Heart left ventricle (tissue), 16 donors: ENCODE data around the gene CASP8. TPM values are rescaled to one million over a fixed set of nuclear protein-coding genes. Genes with fewer than 3 reads are reported as not detected.

Source experiments
- ATAC-seq, 4 donors: fragments of 200-7000 bp; cut with Tn5 transposase; one replicate each; pipeline ENCODE4 v1.9.1; 2020 to 2022; ENCODE audit warnings: moderate library complexity in 4 of 4, mild to moderate bottlenecking in 3 of 4, moderate number of reproducible peaks in 1 of 4
- DNase-seq, 5 donors: peaks; one replicate each; pipeline ENCODE4 v3.0.0-alpha.2; 2020
- H3K27ac ChIP-seq, 12 donors: fragments of 200-600 bp; sonication (generic) in 4 of 12; one replicate each; pipeline versions ENCODE4 v1.5.0 to v1.8.0; 2016 to 2022; ENCODE audit warnings: mild to moderate bottlenecking in 2 of 12
- H3K27me3 ChIP-seq, 9 donors: fragments of 200-600 bp; sonication (generic) in 2 of 9; one replicate each; pipeline versions ENCODE4 v1.5.1 to v1.8.0; 2016 to 2022; ENCODE audit warnings: mild to moderate bottlenecking in 3 of 9
- H3K36me3 ChIP-seq, 9 donors: fragments of 200-600 bp; sonication (generic) in 2 of 9; one replicate each; pipeline versions ENCODE4 v1.5.0 to v1.8.0; 2018 to 2022; ENCODE audit warnings: mild to moderate bottlenecking in 2 of 9
- H3K4me1 ChIP-seq, 12 donors: fragments of 200-600 bp; sonication (generic) in 4 of 12; one replicate each; pipeline versions ENCODE4 v1.5.0 to v1.8.0; 2016 to 2022; ENCODE audit warnings: mild to moderate bottlenecking in 3 of 12
- H3K4me3 ChIP-seq, 12 donors: fragments of 200-600 bp; sonication (generic) in 4 of 12; one replicate each; pipeline versions ENCODE4 v1.5.0 to v1.8.0; 2017 to 2022; ENCODE audit warnings: mild to moderate bottlenecking in 9 of 12, moderate library complexity in 4 of 12
- H3K9me3 ChIP-seq, 12 donors: fragments of 200-600 bp; sonication (generic) in 4 of 12; one replicate each; pipeline versions ENCODE4 v1.5.0 to v1.8.0; 2016 to 2022; ENCODE audit warnings: mild to moderate bottlenecking in 1 of 12
- CTCF ChIP-seq, 12 donors: fragments of 200-600 bp; sonication (generic) in 4 of 12; IDR thresholded peaks; one replicate each; pipeline versions ENCODE4 v1.5.0 to v1.8.0; 2018 to 2022; ENCODE audit warnings: antibody characterized with exemption in 12 of 12, mild to moderate bottlenecking in 5 of 12
- POLR2A ChIP-seq, 2 donors: fragments of 450-650 bp; IDR thresholded peaks; one replicate each; pipeline ENCODE4 v1.6.1; 2017; ENCODE audit warnings: antibody characterized with exemption in 2 of 2, mild to moderate bottlenecking in 2 of 2, moderate library complexity in 2 of 2
- WGBS, 4 donors: extraction: QIAGEN DNeasy Blood & Tissue Kit in 2 of 4; methylation state at CpG; one replicate each; pipeline versions ENCODE4 v1.1.5 to v1.1.7; 2013 to 2018; 5-methylcytosine and 5-hydroxymethylcytosine counted together
- intact Hi-C, 10 donors: fragments of 100-400 bp; cut with DNase I; formaldehyde crosslinking; loops; one replicate each; pipeline versions ENCODE4 v1.11.1 to v1.14.2; 2022
- polyA plus RNA-seq, 2 donors: library from polyadenylated mRNA; stranded (reverse); fragments of 200-250 nt; gene quantifications; one replicate each; pipeline ENCODE4 v1.2.3, GENCODE V29; 2013
- total RNA-seq, 9 donors: library from RNA; depleted of rRNA in 2 of 9; stranded (reverse); fragments of >200 nt in 2 of 9; fragmentation: NEBNext Ultra II Directional in 3 of 9; extraction: Animal tissue kit (Norgen Biotek cat#: 25700) in 3 of 9; gene quantifications; one replicate each; pipeline versions ENCODE4 v1.1.0 to v1.2.4, GENCODE V29; 2016 to 2023
- donor health status: ischemic (EF 13 %, LVEDD 7.1; RV severe dilation, severe dysfunction).
- donor health status: healthy with polysubstance abuse.
- donor health status: DM: no; HTN: yes; CAD: no.
- donor health status: DM: no; HTN: no; CAD: no.
- donor health status: ischemic (EF 25% LVEDD 6.9; RV normal size, moderate dysfunction).
- donor health status: ischemic (EF 25% LVEDD 5.7; RV mildly dilated, moderate dysfunction).
- donor health status: healthy.
- donor health status: DM: yes; HTN: yes; CAD: no.
- donor health status: ischemic (EF 35%, LVEDD 5.7; RV mildly dilated, moderate dysfunction).
- donor health status: nonischemic (EF 11% LVEDD 7.7; RV severe dilation, severe dysfunction).
- donor health status: DM: yes; HTN: yes; CAD: no.
- donor health status: PGD.
- donor health status: ischemic (EF 29% LVEDD 5.4; RV normal size, mild dysfunction).
- donor health status: nonischemic (EF 23%, LVEDD 6.1; RV moderate dilation, normal function).

Gene CASP8
- total and polyA plus RNA-seq, 11 donors = 1.8 to 15.7 (median 2.9) TPM

- no peak for TF ChIP-seq CTCF (IDR thresholded peaks at IDR 0.05)
- TF ChIP-seq POLR2A (IDR thresholded peaks at IDR 0.05) = no peak
- intact Hi-C loops = loop anchor here in 1 of 10 donors (5.0 kb wide), 1 partner anchor 32 kb away; no protein-coding TSS in a partner anchor
- Histone ChIP-seq H3K4me3 (no peak overlapping the region), H3K27ac (peak overlapping the region in 9 of 12 donors; percentile 23 to 84 (median 37)), H3K27me3 (no peaks in the 10 kb centered on the region), H3K4me1 (peaks cover 2 to 37% (median 24%) of the 10 kb centered on the region in 12 donors), H3K36me3 (peaks cover 0 to 33% (median 19%) of the 10 kb centered on the region in 9 donors), H3K9me3 (no peaks in the 10 kb centered on the region)
- 75 to 84% (median 78%) methylated on average over 5 of the region's 5 CpGs for WGBS, 4 donors
- ATAC-seq (peak in 3 of 4 donors; percentile 25 to 41 (median 34)), DNase-seq (no peak)
Measured at GRCh38 chr2:201219328-201220096, 40.8 kb upstream of the CASP8 start.

DNA sequence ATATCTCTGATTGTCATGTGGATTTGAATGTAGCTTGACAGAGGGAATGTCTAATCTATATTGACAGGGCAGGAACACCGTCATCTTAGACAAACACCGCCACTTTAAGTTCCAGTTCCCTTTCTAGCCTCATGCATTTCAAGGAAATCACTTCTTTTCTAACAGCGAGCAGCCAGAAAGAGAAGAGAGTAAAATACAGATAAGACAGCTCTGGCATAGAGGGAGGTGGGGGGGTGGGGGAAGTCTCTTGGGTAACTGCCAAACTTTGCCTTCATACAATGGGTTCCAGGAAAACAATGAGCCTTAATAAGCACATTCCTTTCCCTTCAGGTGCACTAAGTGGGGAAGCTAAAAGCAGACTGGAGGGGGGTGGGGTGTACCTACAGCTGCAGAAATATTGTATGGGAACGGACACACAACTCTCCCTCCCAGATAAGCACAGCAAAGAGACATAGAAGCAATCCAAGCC is 40.2 kb upstream of the CASP8 start:
- TF ChIP-seq CTCF (IDR thresholded peaks at IDR 0.05) = no peak
- no peak for TF ChIP-seq POLR2A (IDR thresholded peaks at IDR 0.05)
- 7 to 15% (median 10%) methylated on average over 4 of the region's 4 CpGs for WGBS, 4 donors

DNA sequence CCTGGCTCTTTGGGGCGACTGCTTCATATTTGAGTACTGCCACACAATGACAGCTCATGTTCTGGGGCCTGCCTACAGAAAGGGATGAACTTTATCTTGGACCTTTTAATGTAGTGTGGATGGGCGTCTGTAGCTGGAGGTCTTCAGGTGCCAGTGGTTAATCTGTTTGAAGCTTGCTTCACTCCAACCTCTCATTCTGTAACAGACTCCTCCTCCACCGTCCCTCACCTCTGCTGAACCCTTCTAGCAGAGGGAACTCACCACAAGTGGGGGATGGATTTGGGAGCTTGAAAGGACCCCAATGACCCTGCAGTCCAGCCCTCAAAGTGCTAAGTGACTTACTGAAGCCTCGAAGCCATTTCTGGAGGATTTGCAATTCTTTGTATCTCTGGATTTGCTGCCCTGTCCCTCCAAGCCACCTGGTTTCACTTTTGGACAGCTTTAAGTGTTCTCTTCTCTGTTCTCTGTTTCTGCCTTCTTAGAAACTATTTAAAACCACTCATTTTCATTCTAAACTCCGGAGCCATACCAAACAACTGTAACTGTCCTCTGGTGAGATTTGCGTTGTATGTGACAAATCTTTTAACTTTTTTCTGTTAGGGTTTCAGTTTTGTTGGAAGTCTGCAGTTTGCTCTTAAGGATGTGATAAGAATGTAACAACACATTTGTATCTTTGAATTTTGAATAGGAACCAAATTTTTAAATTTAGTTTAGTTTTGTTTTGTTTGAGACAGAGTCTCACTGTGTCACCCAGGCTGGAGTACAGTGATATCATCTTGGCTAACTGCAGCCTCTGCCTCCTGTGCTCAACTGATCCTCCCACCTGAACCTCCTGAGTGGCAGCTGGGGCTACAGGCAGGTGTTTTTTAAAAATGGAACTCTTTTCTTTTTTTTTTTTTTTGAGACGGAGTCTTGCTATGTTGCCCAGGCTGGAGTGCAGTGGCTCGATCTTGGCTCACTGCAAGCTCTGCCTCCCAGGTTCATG is 37.0 kb upstream of the CASP8 start:
- DNase-seq (no peak), ATAC-seq (no peak)
- intact Hi-C loops = loop anchor here in 1 of 10 donors (5.0 kb wide), 1 partner anchor 36 kb away; no protein-coding TSS in a partner anchor
- Histone ChIP-seq H3K4me1 (peaks cover 2 to 44% (median 24%) of the 10 kb centered on the region in 12 donors), H3K36me3 (peaks cover 0 to 13% (median 3%) of the 10 kb centered on the region in 9 donors), H3K27me3 (no peaks in the 10 kb centered on the region), H3K27ac (peak overlapping the region in 1 of 12 donors; percentile 42), H3K9me3 (no peaks in the 10 kb centered on the region), H3K4me3 (no peak overlapping the region)
- TF ChIP-seq POLR2A (IDR thresholded peaks at IDR 0.05) (no peak), CTCF (IDR thresholded peaks at IDR 0.05) (no peak)
- 80 to 83% (median 82%) methylated on average over 8 of the region's 8 CpGs for WGBS, 4 donors

More for the DNA sequence above, 40.2 kb upstream of the CASP8 start:
- Histone ChIP-seq H3K27ac (peak overlapping the region in 10 of 12 donors; percentile 4 to 84 (median 52)), H3K4me1 (peaks cover 2 to 37% (median 24%) of the 10 kb centered on the region in 12 donors), H3K27me3 (no peaks in the 10 kb centered on the region), H3K4me3 (no peak overlapping the region), H3K36me3 (peaks cover 0 to 31% (median 19%) of the 10 kb centered on the region in 9 donors), H3K9me3 (no peaks in the 10 kb centered on the region)
- intact Hi-C loops = loop anchor here in 1 of 10 donors (5.0 kb wide), 1 partner anchor 33 kb away; no protein-coding TSS in a partner anchor
- ATAC-seq (peak; percentile 57 to 78 (median 71)), DNase-seq (peak in 2 of 5 donors; percentile 58 to 60)
